WTC11 (cell line): ENCODE measurements around the gene IL4I1. TPM values are rescaled to one million over a fixed set of nuclear protein-coding genes. Genes with fewer than 3 reads are reported as not detected.

Source experiments
- CBFB ChIP-seq: sonication (generic); formaldehyde crosslinking; IDR thresholded peaks from 2 replicates; pipeline ENCODE4 v1.8.1; 2022; ENCODE audit warnings: mild to moderate bottlenecking, low read depth, missing genetic modification reagents
- CREB1 ChIP-seq: sonication (generic); formaldehyde crosslinking; IDR thresholded peaks from 2 replicates; pipeline ENCODE4 v1.8.0; 2023; ENCODE audit warnings: mild to moderate bottlenecking, missing genetic modification reagents
- ESRRA ChIP-seq: sonication (generic); formaldehyde crosslinking; IDR thresholded peaks from 2 replicates; pipeline ENCODE4 v1.8.1; 2022; ENCODE audit warnings: mild to moderate bottlenecking, missing genetic modification reagents, borderline replicate concordance
- FOXJ3 ChIP-seq: sonication (generic); formaldehyde crosslinking; IDR thresholded peaks from 2 replicates; pipeline ENCODE4 v1.9.0; 2021; ENCODE audit warnings: missing genetic modification reagents, mild to moderate bottlenecking, borderline replicate concordance
- FOXP1 ChIP-seq: sonication (generic); formaldehyde crosslinking; IDR thresholded peaks from 2 replicates; pipeline ENCODE4 v1.8.0; 2022; ENCODE audit warnings: missing genetic modification reagents, mild to moderate bottlenecking, moderate library complexity, borderline replicate concordance
- GABPB1 ChIP-seq: sonication (generic); formaldehyde crosslinking; IDR thresholded peaks from 2 replicates; pipeline ENCODE4 v1.8.1; 2023; ENCODE audit warnings: mild to moderate bottlenecking, missing genetic modification reagents
- RELA ChIP-seq: sonication (generic); formaldehyde crosslinking; IDR thresholded peaks from 2 replicates; pipeline ENCODE4 v1.8.1; 2022; ENCODE audit warnings: missing genetic modification reagents, mild to moderate bottlenecking, borderline replicate concordance
- SMAD3 ChIP-seq: sonication (generic); formaldehyde crosslinking; IDR thresholded peaks from 2 replicates; pipeline ENCODE4 v1.8.0; 2022; ENCODE audit warnings: missing genetic modification reagents, mild to moderate bottlenecking, borderline replicate concordance
- TEAD4 ChIP-seq: sonication (generic); formaldehyde crosslinking; IDR thresholded peaks from 2 replicates; pipeline ENCODE4 v1.8.0; 2022; ENCODE audit warnings: mild to moderate bottlenecking, missing genetic modification reagents
- ZNF121 ChIP-seq: sonication (generic); formaldehyde crosslinking; IDR thresholded peaks from 2 replicates; pipeline ENCODE4 v1.8.0; 2023; ENCODE audit warnings: missing genetic modification reagents
- total RNA-seq: library from RNA; stranded (reverse); gene quantifications from 3 replicates; pipeline ENCODE4 v1.2.3, GENCODE V29; 2021
- TF ChIP-seq, protein P1 (sequence below): sonication (generic); formaldehyde crosslinking; IDR thresholded peaks from 2 replicates; pipeline ENCODE4 v1.8.1; 2022; ENCODE audit warnings: missing genetic modification reagents, borderline replicate concordance
- TF ChIP-seq, protein P2 (sequence below): fragments of 250-450 bp; sonication (Bioruptor Pico); IDR thresholded peaks from 2 replicates; pipeline ENCODE4 v1.8.0; 2021; ENCODE audit warnings: mild to moderate bottlenecking
- TF ChIP-seq, protein P3 (sequence below): fragments of 250-450 bp; sonication (Bioruptor Pico); IDR thresholded peaks from 2 replicates; pipeline ENCODE4 v1.9.0; 2021; ENCODE audit warnings: moderate library complexity, mild to moderate bottlenecking, inconsistent platforms, borderline replicate concordance
- TF ChIP-seq, protein P4 (sequence below): sonication (generic); formaldehyde crosslinking; IDR thresholded peaks from 2 replicates; pipeline ENCODE4 v1.8.0; 2022; ENCODE audit warnings: missing genetic modification reagents
- TF ChIP-seq, protein P5 (sequence below): sonication (generic); formaldehyde crosslinking; IDR thresholded peaks from 2 replicates; pipeline ENCODE4 v1.8.0; 2022; ENCODE audit warnings: mild to moderate bottlenecking, missing genetic modification reagents
- TF ChIP-seq, protein P6 (sequence below): fragments of 250-450 bp; sonication (Bioruptor Pico); IDR thresholded peaks from 2 replicates; pipeline ENCODE4 v2.1.2; 2022; ENCODE audit warnings: mild to moderate bottlenecking, moderate library complexity
- TF ChIP-seq, protein P7 (sequence below): sonication (generic); formaldehyde crosslinking; IDR thresholded peaks from 2 replicates; pipeline ENCODE4 v1.8.0; 2023; ENCODE audit warnings: missing genetic modification reagents
- TF ChIP-seq, protein P8 (sequence below): sonication (generic); formaldehyde crosslinking; IDR thresholded peaks from 2 replicates; pipeline ENCODE4 v1.8.0; 2022; ENCODE audit warnings: mild to moderate bottlenecking, missing genetic modification reagents

IL4I1 gene
- total RNA-seq, 1 experiment from 2014 or later = 0.83 TPM

DNA sequence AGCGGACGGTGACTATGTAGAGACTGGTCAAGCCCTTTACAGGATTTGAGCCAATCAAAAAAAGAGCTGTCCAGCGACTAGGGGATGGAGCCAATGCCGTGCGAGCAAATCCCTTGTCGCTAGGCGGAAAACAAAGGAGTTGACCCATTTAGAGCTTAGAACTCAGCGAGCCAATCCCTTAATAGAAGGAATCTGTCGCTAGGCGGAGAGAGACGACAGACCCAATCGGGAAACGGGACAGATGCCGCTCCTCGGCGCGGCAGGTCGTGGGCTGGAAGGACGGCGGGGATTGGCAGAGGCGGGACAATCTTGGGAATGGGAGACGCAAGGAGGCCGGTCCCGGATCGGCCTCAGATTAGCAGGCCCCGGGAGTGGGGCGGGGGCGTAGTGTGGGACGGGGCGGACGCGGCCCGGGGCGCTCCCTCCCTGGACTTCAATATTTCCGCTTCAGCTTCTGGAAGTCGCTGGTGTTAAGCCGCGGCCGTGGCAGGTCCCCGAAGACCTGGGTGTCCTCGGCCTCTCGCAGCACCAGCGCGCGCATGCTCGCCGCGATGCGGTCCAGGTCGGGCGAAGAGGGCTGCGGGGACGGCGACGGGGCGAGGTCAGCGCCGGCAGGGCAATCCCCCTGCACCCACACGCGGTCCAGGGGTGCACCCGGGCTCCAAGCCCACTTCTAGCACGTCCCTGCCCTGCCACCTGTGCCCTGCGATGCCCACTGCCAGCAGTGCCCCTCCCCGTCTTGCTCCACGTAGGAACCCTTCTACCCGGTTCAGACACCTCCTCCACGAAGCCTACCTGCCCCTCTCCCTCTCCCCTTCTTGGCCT is 27.0 kb downstream of the IL4I1 start (continued):
- TF ChIP-seq, protein P1, sequence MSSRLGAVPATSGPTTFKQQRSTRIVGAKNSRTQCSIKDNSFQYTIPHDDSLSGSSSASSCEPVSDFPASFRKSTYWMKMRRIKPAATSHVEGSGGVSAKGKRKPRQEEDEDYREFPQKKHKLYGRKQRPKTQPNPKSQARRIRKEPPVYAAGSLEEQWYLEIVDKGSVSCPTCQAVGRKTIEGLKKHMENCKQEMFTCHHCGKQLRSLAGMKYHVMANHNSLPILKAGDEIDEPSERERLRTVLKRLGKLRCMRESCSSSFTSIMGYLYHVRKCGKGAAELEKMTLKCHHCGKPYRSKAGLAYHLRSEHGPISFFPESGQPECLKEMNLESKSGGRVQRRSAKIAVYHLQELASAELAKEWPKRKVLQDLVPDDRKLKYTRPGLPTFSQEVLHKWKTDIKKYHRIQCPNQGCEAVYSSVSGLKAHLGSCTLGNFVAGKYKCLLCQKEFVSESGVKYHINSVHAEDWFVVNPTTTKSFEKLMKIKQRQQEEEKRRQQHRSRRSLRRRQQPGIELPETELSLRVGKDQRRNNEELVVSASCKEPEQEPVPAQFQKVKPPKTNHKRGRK (CRISPR knock-in tag) = no peak
- TF ChIP-seq, protein P2, sequence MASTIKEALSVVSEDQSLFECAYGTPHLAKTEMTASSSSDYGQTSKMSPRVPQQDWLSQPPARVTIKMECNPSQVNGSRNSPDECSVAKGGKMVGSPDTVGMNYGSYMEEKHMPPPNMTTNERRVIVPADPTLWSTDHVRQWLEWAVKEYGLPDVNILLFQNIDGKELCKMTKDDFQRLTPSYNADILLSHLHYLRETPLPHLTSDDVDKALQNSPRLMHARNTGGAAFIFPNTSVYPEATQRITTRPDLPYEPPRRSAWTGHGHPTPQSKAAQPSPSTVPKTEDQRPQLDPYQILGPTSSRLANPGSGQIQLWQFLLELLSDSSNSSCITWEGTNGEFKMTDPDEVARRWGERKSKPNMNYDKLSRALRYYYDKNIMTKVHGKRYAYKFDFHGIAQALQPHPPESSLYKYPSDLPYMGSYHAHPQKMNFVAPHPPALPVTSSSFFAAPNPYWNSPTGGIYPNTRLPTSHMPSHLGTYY (CRISPR knock-in tag) = no peak
- TF ChIP-seq RELA (CRISPR knock-in tag) (no peak), GABPB1 (CRISPR knock-in tag) (no peak), FOXP1 (peak; percentile 77; the same call in 1 of the 2 replicates), TEAD4 (CRISPR knock-in tag) (no peak), ESRRA (CRISPR knock-in tag) (no peak), FOXJ3 (CRISPR knock-in tag) (no peak), SMAD3 (CRISPR knock-in tag) (peak; percentile 86; the same call in 1 of the 2 replicates), ZNF121 (CRISPR knock-in tag) (no peak), CBFB (CRISPR knock-in tag) (no peak), CREB1 (CRISPR knock-in tag) (no peak)
- TF ChIP-seq, protein P3, sequence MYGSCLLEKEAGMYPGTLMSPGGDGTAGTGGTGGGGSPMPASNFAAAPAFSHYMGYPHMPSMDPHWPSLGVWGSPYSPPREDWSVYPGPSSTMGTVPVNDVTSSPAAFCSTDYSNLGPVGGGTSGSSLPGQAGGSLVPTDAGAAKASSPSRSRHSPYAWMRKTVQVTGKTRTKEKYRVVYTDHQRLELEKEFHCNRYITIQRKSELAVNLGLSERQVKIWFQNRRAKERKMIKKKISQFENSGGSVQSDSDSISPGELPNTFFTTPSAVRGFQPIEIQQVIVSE (CRISPR knock-in tag) = no peak
- TF ChIP-seq, protein P4, sequence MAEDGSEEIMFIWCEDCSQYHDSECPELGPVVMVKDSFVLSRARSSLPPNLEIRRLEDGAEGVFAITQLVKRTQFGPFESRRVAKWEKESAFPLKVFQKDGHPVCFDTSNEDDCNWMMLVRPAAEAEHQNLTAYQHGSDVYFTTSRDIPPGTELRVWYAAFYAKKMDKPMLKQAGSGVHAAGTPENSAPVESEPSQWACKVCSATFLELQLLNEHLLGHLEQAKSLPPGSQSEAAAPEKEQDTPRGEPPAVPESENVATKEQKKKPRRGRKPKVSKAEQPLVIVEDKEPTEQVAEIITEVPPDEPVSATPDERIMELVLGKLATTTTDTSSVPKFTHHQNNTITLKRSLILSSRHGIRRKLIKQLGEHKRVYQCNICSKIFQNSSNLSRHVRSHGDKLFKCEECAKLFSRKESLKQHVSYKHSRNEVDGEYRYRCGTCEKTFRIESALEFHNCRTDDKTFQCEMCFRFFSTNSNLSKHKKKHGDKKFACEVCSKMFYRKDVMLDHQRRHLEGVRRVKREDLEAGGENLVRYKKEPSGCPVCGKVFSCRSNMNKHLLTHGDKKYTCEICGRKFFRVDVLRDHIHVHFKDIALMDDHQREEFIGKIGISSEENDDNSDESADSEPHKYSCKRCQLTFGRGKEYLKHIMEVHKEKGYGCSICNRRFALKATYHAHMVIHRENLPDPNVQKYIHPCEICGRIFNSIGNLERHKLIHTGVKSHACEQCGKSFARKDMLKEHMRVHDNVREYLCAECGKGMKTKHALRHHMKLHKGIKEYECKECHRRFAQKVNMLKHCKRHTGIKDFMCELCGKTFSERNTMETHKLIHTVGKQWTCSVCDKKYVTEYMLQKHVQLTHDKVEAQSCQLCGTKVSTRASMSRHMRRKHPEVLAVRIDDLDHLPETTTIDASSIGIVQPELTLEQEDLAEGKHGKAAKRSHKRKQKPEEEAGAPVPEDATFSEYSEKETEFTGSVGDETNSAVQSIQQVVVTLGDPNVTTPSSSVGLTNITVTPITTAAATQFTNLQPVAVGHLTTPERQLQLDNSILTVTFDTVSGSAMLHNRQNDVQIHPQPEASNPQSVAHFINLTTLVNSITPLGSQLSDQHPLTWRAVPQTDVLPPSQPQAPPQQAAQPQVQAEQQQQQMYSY (CRISPR knock-in tag) = peak; percentile 37; the same call in 1 of the 2 replicates
- TF ChIP-seq, protein P5, sequence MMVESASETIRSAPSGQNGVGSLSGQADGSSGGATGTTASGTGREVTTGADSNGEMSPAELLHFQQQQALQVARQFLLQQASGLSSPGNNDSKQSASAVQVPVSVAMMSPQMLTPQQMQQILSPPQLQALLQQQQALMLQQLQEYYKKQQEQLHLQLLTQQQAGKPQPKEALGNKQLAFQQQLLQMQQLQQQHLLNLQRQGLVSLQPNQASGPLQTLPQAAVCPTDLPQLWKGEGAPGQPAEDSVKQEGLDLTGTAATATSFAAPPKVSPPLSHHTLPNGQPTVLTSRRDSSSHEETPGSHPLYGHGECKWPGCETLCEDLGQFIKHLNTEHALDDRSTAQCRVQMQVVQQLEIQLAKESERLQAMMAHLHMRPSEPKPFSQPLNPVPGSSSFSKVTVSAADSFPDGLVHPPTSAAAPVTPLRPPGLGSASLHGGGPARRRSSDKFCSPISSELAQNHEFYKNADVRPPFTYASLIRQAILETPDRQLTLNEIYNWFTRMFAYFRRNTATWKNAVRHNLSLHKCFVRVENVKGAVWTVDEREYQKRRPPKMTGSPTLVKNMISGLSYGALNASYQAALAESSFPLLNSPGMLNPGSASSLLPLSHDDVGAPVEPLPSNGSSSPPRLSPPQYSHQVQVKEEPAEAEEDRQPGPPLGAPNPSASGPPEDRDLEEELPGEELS (CRISPR knock-in tag) = peak; percentile 57; the same call in 1 of the 2 replicates
- TF ChIP-seq, protein P6, sequence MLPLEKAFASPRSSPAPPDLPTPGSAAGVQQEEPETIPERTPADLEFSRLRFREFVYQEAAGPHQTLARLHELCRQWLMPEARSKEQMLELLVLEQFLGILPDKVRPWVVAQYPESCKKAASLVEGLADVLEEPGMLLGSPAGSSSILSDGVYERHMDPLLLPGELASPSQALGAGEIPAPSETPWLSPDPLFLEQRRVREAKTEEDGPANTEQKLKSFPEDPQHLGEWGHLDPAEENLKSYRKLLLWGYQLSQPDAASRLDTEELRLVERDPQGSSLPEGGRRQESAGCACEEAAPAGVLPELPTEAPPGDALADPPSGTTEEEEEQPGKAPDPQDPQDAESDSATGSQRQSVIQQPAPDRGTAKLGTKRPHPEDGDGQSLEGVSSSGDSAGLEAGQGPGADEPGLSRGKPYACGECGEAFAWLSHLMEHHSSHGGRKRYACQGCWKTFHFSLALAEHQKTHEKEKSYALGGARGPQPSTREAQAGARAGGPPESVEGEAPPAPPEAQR (CRISPR knock-in tag) = no peak
- TF ChIP-seq, protein P7, sequence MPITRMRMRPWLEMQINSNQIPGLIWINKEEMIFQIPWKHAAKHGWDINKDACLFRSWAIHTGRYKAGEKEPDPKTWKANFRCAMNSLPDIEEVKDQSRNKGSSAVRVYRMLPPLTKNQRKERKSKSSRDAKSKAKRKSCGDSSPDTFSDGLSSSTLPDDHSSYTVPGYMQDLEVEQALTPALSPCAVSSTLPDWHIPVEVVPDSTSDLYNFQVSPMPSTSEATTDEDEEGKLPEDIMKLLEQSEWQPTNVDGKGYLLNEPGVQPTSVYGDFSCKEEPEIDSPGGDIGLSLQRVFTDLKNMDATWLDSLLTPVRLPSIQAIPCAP (CRISPR knock-in tag) = 0 out of 2 replicates have a peak, but pooled peaks have one; percentile 22
- TF ChIP-seq, protein P8, sequence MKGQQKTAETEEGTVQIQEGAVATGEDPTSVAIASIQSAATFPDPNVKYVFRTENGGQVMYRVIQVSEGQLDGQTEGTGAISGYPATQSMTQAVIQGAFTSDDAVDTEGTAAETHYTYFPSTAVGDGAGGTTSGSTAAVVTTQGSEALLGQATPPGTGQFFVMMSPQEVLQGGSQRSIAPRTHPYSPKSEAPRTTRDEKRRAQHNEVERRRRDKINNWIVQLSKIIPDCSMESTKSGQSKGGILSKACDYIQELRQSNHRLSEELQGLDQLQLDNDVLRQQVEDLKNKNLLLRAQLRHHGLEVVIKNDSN (CRISPR knock-in tag) = no peak
- TF ChIP-seq, all 79 proteins: peak for 11
